GM20000 (cell line): Measurements from ENCODE around the gene POU6F2.

Experiments used
- DNase-seq: peaks from one replicate; pipeline ENCODE4 v3.0.0; 2012; ENCODE audit warnings: low spot score
- TF ChIP-seq, protein P1 (sequence below): IDR thresholded peaks from 2 replicates; pipeline ENCODE4 v1.5.1; 2012; ENCODE audit warnings: mild to moderate bottlenecking, control low read depth; ENCODE audit errors: extremely low read depth, missing control alignments

The POU6F2 gene

DNA sequence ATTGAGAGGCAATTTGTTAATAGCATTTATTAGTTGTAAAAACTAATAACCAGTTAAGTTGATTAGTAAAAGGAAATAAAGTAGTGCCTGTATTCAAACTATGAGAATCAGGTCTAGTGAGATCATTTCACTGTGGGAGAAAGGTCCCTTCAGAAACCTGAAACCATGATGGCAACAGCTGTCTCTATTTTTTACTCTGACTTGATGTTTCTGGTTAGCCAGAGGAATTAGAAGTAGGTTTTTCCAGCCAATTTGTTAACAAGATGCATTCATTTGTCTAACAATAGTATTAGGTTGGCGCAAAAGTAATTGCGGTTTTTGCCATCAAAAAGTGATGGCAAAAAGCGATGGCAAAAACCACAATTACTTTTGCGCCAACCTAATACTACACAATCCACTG is 316.3 kb downstream of the POU6F2 start:
- no peak for DNase-seq
- TF ChIP-seq, protein P1, sequence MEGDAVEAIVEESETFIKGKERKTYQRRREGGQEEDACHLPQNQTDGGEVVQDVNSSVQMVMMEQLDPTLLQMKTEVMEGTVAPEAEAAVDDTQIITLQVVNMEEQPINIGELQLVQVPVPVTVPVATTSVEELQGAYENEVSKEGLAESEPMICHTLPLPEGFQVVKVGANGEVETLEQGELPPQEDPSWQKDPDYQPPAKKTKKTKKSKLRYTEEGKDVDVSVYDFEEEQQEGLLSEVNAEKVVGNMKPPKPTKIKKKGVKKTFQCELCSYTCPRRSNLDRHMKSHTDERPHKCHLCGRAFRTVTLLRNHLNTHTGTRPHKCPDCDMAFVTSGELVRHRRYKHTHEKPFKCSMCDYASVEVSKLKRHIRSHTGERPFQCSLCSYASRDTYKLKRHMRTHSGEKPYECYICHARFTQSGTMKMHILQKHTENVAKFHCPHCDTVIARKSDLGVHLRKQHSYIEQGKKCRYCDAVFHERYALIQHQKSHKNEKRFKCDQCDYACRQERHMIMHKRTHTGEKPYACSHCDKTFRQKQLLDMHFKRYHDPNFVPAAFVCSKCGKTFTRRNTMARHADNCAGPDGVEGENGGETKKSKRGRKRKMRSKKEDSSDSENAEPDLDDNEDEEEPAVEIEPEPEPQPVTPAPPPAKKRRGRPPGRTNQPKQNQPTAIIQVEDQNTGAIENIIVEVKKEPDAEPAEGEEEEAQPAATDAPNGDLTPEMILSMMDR = no peak

DNA sequence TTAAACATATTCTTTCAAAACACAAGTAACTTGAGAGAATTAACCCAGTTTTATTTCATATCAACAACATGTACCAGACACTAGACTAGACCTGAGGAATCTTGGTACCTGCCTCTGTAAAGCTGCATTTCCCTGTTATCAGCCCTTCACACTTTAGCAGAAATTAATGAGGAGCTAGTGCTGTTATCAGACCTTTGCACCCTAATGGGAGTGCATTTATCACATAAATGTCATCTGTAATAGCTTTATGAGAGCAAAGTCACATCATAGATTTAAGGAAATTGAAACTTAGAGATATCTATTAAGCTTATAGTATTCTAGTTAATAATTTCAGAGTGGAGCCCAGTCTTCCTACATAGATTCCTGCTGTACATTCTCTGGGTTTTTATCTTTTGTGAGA is 318.1 kb downstream of the POU6F2 start:
- TF ChIP-seq, protein P1 = no peak
- no peak for DNase-seq

DNA sequence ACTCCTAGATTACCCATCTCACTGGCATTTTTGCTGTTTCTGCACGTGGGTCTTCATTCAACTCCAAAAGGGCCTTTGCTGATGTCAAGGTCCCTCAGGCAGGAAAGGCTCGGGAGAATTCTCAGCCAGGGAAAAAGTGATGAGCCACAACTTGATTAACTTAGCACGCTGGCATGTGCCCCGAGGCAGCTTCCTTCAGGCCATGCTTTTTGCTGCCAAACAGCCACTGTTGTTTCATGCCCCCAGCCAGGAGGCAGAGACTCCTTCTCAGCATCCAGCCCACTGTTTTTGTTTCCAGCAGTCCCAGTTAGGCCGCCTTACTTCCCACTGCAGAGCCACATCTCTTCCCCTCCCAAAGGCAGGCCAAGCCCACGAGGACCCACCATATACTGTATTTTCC is 322.0 kb downstream of the POU6F2 start:
- no peak for DNase-seq
- TF ChIP-seq, protein P1 = no peak

DNA sequence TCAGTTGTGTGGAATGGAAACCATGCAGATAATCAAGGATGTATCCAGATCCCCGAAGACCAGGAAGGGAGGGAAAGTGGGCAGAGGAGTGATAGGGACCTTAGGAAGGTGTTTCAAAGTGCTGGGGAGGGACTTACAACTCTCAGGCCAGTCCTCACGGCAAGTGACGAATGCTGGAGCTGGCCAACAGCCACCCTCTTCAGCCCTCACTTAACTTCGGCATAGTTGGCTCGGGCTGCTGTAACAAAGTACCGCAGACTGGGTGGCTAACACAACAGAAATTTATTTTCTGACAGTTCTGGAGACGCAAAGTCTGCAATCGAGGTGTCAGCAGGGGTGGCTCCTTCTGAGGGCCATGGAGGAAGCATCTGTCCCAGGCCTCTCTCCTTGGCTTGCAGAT is 322.6 kb downstream of the POU6F2 start:
- no peak for DNase-seq
- TF ChIP-seq, protein P1 = no peak

DNA sequence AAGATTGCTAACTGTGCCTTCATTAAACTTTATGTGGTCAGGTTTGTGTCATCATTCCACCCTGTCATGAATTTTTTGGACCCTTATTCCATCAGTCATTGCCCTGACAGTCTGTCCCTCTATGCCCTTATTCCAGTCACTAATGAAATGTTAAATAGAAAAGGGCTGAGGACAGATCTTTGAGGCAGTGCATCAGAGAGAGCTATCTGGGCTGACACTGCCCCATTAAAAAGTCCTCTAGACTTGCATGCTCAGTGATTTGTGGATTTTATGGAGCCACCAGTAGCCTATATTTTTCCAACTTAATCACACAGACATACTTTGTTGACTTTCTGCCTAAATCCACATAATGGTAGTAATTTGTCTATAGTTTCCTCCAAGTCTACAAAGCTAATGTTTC is 323.8 kb downstream of the POU6F2 start:
- TF ChIP-seq, protein P1 = no peak
- DNase-seq = no peak

DNA sequence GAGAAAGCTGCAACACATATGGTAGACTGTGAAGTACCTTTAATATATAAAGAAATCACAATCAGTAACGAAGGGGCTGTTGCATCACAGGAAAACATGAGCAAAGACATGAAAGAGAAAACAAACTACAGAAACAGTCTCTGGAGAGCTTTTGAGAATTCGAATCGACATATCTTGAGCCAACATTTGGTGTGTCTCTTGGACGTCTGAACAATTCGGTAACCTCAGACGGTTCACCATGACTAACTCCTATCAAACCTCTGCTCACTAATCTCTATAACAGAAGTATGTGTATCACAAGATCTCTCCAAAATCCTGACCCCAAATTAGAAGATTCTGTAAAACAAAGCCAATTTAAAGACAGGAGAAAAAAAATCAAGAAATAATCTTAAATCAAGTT is 326.5 kb downstream of the POU6F2 start:
- no peak for DNase-seq
- TF ChIP-seq, protein P1 = no peak

DNA sequence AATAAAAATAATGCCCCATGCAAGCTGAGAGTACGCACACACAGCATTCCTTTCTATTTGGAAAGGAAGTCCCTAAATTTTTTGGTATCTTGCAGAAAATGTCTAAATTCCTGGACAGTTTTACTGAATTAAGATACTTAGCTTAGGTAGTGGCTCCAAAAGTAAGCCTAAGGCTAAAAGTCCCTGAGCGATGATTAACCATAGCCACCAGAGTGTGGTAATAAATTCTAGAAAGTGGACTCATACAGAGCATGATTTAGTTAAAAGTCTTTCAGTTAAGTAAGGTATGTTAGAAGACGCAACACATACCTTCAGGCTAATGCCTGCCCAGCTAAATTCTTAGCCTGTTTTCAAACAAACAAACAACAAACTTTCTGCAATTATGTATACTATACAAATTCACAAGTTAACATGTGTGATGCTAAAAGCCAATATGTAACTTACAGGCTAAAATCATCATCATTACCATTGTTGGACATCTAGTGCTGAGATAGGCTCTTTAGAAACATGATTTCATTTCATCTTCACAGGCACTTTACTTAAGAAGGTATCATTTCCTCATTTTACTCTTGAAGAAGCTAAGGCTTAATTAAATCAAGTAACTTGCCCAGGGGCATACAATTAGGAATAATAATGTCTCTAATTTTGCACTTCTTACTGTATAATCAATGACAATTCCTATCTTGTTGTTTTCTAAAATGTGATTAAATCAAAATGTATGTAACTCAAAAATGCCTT is 327.1 kb downstream of the POU6F2 start:
- TF ChIP-seq, protein P1 = no peak
- no peak for DNase-seq
